GOT3 (cell line): ENCODE measurements around the gene EXOC2.

Experiments used
- DNase-seq: peaks from one replicate; lab custom pipeline; 2025; ENCODE audit warnings: mixed read lengths; lab: John Stamatoyannopoulos, UW

The EXOC2 gene

DNA sequence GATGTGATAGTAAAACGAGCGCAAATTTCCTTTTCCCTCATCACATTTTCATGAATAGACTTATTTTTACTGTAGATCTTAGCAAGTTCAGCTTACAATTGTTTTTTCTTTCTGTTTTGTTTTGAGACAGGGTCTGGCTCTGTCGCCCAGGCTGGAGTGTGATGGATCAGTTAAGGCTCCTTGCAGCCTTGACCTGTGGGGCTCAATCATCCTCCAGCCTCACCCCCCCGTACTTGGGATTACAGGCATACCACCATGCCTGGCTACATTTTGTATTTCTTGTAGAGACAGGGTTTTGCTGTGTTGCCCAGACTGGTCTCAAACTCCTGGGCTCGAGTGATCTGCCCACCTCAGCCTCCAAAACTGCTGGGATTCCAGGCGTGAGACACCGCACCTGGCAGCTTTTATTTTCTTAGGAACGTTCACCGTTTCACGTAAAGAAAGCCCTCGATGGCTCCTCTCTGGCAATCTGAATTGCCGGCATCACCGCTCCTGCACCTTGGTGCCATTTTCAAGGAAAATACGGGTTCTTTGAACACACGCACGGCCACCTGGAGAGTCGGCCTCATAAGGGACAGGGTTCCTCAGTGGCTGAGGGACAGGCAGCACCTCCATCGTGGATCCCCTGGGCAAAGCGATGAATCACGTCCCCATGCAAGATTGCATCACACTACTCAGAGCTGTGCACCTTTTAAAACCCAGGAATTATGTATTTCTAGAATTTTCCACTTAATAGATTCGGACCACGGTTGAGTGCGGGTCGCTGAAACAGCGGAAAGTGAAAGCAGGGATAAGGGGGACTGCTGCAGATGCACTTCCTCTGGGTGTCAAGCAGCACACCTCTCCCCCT lies 222.7 kb downstream of the EXOC2 start:
- DNase-seq = no peak

DNA sequence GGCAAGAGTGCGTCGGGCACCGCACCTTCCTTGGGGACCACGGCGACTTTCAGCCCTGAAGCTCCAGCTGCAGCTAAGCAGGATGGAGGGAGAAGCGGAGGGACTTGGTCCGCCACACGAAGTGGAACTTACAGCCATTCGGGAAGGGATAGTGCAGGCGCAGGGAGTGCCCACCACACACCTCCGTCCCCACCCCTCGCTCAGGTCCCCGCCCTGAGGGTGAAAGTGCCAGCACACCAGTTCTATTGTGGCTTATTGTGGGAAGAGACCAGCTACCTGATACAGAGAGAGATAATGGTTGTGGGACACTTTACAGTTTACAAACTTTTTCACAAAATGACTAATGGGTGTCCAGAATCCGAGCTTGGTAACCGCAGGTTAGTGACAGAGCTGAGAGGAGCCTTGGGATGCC lies 225.3 kb downstream of the EXOC2 start:
- no peak for DNase-seq

DNA sequence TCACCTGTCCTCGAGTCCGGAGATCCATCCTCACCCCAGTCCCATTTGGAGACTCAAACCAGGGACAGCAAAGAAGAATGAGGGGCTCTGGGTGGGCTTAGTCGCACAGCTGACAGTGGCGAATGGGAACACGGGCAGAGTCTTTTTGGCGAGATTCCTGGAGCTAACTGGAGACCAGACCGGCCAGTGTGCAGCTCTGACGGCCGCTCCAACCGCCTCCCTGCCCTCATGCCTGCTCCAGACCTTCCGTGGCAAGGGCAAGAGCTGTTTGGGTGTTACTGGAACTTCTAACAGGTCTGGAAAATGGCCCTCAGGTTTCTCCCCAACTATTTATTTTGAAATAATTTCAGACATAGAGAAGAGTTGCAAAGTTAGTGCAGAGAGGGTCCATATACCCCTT lies 225.8 kb downstream of the EXOC2 start:
- no peak for DNase-seq

DNA sequence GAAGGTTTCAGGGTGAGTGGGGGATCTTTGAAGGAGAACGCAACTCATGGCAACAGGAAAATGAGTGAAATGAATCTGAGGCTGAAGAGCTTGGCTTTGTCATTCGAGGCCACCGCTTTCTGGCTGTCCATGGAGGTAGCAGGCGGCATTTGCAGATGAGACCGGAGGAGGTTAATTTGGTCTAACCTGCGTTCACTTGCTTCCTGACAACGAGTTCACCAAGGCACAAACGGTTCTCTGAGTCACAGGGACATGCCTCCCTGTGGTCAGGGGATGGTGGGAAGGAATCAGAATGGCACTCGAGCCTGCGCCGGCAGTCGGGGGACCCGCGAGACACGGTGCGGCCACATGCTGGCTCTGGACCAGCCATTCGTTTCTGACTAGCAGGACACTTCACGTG lies 226.4 kb downstream of the EXOC2 start:
- no peak for DNase-seq

DNA sequence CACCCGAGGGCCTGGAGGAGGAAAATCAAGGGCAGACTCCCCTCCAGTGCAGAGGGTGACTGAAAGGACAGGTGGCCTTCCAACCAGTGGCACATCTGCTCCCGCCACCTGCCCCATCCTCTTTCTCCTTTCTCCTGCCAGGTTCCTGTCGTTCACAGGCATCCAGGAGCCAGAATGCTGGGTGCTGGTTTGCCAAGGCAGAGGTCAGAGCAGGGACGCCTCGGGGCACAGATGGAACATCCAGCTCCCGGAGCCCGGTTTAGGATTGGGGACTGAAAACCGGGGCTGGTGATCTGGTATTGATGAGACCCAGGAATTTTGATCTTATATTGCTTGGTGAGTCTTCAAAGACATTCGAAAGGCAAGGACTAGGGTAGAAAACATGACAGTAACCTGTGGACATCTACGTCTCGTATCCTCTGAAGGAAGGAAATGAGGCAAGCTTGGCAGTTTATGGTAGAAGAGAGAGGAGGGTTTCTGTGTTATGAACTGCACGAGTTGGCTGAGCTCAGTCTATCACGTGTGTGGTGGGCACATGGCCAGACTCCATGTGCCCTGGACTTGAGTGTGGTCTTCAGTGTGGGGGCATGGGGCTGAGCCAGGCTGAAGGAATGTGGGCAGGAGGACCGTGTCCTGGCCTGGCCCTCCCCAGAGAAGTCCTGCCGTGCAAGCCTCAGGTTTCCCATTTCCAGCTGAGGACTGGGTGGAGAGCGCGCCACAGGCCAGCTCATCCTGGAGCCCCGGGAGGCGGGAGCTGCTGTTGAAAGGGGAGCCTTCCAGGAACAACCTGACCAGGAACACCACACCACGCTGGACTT lies 227.2 kb downstream of the EXOC2 start:
- DNase-seq = no peak

DNA sequence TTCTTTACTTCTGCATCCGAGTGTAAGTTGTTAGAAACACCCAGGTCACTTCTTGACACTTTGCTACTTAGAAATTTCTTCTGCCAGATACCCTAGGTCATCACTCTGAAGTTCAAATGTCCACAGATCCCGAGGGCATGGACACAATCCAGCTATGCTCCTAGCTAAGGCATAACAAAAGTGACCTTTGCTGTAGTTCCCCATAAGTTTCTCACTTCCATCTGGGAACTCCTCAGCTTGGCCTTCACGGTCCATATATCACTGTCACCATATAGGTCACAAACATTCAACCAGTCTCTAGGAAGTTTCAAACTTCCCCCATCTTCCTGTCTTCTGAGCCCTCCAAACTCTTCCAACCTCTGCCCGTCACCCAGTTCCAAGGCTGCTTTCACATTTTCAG lies 236.1 kb downstream of the EXOC2 start:
- no peak for DNase-seq

DNA sequence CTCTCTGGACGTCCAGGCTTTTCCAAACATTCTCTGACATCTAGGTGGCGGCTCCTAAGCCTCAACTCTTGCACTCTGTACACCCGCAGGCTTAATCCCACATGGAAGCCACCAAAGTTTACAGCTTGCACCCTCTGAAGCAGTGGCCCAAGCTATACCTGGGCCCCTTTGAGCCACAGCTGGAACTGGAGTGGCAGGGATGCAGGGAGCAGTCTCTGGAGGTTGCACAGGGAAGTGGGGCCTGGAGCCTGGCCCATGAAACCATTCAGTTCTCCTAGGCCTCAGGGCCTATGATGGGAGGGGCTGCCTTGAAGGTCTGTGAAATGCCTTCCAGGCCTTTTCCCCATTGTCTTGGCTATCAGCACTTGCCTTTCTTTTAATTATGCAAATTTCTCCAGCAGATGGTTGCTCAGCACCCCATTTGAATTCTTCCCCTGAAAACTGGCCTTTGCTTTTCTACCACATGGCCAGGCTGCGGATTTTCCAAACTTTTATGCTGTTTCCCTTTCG lies 236.5 kb downstream of the EXOC2 start:
- DNase-seq = no peak

DNA sequence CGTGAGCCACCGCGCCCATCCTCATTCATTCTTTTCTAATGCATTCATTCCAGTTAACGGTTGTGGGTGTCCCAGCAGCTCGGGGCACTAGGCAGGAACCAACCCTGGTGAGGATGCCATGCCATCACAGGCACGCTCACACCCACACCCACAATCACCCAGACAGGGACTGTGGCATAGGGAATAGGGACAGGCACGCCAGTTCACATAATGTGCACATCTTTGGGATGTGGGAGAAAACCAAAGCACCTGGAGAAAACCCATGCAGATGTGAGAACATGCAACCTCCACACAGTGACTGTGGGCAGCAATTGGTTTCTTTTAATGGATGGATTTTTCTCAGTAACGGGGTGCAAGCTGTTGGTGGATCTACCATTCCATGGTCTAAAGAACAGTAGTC lies 237.1 kb downstream of the EXOC2 start:
- DNase-seq = no peak

DNA sequence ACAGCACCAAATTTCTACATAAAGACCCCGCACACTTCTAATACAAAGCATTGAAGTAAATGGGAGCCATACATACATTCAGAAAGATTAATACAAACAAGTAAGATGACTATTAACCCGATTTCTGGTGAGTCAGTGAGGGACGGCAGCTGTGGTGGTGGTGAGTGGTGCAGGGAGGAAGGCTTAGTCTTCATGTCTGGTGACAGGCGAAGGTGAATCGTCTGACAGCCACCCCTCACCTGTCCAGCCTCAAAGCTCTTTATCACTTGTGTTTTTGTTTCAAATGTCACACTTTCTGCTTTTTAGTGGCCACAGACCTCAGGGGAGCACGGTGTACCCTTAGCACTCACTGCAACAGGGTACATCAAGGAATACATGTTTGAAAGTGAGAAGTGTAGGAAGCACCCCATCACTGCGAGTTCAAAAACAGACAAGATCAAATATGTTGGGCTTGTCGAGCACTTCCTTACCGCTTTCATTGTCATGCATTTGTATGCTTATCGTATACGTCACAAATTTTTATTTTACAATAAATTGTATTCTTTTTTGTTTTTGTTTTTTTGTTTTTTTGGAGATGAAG lies 237.8 kb downstream of the EXOC2 start:
- DNase-seq = no peak

DNA sequence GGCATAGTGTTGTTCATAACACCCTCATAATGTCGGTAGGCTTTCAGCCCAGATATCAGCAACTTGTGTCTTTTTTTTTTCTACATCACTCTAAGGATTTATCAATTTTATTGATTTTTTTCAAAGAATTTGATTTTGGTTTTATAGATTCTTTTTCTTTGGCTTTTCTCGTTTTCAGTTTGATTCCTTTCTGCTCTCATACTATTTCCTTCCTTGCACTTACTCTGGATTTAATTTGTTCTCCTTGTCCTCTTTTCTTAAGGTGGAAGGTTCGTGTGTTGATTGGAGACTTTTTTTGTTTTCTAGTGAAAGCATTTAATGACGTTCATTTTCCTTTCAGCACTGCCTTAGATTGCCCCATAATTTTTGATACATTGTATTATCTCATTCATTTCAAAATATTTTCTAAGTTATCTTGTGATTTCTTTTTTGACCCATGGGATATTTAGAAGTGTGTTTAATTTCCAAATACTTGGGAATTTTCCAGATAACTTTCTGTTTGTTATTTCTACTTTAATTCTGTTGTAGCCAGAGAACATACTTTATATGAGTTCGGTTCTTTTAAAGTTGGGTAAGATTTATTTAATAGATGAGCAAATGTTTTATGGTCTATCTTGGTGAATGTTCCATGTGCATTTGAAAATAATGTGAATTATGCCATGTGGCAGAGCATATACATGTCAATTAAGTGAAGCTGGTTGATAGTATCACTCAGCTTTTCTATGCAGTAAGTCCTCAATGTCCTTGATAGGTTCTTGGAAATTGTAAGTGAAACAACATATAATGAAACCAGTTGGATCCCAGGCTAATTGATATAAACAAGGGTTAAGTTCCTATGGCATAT lies 238.6 kb downstream of the EXOC2 start:
- no peak for DNase-seq

DNA sequence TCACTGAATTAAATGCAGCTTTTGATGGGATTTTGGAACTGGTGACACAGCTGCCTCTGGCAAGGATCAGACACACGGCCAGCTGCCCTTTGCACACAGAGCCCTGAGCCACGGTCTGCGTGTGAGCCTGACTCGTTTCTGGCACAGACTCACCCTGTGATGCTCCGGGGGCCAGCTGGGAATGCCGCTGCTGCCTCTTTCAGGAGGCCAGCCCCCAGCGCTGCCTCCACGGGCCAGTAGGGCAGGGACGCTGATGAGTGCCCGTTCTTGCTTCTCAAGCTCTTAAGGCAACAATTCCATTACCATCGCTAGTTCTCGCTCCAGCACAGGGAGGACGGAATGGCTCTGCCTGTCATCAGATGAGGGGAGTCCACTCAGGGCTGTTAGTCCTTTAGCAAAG lies 239.8 kb downstream of the EXOC2 start:
- DNase-seq = no peak

DNA sequence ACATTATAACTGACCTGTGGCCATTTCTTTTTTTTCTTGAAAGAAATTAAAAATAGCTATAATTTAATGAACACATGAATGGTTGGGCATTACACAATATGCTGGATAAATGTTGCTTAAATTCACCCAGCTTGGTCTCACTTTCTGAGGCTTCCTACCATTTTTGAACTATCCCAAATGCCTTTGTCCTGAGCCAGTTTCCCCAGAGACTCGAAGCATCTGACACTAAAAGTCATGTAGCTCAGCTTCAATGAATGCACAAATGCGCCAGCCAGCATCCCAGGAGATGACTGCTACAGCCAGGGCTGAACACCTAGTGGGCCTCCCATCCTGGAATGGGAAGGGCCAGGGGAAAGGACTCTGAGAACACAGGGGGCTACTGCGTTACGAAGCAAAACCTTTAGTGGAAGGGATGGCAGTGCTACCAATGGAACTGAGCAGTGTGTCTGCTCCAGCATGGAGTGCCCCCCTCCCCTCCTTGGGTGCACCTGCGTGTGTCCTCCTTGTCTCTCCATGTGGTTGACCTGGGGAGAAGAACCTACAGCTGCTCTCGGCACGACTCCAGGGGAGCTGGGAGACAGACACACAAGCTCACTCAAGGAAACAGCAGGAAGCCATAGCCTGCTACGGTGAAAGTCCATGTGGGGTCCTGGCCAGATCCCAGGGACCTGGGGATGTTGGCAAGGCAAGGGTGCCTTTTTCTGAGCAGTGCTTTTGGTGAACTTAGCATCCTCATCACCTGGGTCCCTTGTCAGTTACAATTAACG lies 240.5 kb downstream of the EXOC2 start:
- no peak for DNase-seq

DNA sequence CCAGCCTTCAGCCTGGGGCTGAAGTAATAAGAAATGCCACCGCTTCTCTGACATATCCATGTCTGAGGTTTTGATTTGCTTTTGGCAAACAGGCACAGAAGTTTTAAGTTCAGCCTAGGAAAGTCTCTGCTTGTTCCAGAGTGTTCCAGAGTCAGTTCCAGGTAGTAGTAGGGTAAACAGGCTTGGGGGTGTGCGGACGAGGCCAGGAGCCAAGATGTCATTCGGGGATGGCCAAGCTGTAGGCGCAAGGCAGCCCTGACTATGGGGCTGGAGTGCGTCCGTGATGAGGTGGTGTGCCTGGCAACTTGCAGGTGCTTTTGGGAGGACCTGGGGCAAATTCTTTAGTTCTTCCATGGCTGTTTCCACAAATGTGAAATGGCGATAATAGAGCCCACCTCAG lies 241.1 kb downstream of the EXOC2 start:
- no peak for DNase-seq

DNA sequence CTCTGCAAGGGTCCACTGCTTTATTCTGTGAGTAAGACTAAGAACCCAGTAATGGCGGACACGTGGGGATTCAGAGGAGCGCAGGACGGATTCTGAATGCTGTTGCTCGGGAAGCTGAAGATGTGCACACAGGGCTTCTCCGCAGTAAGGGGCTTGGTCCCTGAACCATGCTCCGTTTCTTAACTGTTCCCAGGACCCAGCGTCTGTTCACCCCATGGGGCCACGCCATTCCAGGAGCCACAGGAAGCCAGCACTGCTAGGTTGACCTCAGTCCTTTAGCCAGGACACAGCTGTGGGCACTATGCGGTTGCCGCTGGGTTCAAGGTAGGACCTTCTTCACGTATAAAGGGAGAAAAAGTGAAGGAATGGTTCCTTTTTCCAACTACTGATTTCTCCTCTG lies 241.6 kb downstream of the EXOC2 start:
- no peak for DNase-seq

DNA sequence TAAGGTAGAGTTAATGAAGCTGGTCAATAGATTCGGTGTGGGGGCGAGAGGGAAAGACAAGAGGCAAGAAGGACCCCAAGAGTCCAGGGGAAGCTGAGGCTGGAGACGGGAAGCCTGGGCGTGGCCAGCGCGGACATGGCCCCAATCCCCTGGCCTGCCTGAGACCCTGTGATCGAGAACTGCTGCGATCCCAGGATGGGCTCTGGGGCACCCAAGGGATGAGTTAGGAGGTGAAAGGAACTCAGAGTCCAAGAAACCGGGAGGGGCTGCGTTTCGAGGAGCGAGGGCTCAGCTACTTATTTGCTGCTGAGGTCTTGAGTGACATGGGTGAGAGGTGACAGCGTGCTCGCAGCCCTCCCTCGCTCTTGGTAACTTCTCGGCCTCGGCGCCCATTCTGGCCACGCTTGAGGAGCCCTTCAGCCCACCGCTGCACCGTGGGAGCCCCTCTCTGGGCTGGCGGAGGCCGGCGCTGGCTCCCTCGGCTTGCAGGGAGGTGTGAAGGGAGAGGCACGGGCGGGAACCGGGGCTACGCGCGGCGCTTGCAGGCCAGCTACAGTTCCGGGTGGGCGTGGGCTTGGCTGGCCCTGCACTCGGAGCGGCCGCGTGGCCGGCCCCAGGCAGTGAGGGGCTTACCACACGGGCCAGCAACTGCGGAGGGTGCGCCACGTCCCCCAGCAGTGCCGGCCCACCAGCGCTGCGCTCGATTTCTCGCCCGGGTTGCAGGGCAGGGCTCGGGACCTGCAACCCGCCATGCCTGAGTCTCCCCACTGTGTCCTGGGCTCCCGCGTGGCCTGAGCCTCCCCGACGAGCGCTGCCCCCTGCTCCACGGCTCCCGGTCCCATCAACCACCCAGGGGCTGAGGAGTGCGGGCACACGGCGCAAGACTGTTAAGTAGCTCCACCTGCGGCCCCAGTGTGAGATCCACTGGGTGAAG lies 243.2 kb downstream of the EXOC2 start:
- DNase-seq = no peak

DNA sequence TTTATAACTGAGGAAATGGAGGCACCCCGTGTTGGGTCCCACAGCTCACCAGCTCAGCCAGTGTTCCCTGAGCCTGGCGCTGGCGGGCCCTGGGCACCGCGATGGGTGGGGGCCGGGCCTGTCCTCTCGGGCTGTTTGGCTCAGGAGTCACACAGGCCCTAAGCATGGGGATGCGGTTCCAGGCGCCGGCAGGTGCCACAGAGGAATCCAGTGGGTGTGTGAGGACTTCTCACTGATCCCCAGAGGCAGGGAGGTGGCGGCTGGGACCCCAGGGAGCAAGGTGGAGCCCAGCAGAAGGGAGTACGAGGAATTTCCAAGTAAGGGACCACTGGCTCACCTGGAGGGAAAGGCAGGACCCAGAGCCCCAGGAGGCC lies 243.9 kb downstream of the EXOC2 start:
- no peak for DNase-seq

DNA sequence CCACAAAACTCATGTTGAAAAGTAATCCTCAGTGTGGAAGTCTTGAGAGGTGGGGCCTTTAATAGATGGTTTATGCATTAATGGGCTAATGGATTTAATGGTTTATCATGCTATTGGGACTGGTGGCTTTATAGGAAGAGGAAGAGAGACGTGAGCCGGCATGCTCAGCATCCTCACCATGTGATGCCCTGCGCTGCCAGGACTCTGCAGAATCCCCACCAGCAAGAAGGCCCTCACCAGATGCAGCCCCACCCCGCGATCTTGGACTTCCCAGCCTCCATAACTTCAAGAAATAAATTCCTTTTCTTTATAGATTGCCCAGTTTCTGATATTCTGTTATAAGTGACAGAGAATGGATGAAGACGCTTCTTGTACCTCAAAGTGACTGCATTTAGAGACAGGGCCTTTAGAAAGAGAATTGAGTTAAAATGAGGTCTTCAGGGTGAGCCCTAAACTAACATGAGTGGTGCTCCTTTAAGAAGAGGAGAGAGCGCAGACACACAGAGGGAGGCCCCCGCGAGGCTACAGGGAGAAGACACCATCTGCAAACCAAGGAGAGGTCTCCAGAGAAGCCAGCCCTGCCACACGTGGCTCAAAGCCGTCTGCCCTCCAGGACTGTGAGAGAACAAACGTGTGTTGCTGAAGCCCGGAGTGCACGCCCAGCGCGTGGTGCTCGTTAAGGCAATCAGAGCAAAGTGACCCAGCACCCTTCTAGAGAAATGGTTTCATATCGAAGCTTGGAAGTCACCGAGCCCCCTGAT lies 244.5 kb downstream of the EXOC2 start:
- no peak for DNase-seq

DNA sequence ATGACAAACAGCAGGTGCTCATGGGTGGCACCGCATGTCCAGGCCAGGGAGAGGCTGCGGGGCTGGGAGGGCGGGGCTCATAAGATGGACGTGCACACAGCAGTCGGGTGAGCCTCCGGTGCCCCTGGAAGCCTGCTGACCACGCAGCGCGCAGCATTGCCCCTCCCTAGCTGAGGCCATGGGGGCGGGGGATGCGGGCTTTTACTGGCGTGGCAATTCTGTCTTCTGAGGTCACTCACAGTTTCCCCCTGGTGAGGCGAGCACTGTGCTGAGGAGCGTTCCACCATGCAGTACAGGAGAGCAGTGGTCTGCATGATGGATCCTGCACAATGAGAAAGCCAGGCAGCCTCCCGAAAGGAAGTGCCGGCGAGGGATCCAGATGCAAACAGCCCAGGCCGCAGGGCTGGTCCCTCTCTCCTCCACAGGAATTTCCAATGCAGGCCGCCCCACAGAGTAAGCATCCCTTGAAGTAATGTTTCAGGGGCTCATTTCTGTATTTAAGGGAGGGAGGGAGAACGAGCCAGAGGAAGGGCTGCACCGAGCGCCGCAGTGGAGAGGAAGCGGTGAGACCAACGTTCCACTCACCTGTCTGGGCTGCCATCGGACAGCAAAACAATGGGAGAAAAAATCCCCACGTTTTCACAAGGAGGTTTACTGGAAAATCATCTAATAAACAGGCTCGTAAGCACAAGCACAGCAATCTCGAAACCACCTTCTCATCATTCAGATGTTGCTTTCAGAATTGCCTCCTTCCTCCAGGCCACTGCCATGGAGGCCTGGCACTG lies 245.4 kb downstream of the EXOC2 start:
- DNase-seq = no peak
